Measurements from ENCODE around the gene VAMP8.
A peak's percentile ranks its signal among the peaks of the same experiment; 100 is the strongest.

The VAMP8 gene

DNA sequence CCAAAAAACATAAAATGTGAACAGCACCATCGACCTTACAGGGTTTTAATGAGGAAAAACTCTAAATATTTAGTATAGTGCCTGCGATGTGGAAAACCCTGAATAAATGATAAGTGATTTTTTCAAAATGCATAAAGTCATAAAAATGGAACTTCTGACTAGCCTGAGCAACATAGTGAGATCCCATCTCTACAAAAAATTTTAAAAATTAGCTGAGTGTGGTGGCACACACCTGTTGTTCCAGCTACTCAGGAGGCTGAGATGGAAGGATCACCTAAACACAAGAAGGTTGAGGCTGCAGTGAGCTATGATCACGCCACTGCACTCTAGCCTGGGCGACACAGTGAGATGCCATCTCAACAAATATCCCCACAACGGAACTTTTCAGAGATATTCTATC, 20.3 kb upstream of the VAMP8 start:
- no peak overlapping the region for H3K27ac ChIP-seq
- TF ChIP-seq ZFX (IDR thresholded peaks at IDR 0.05; ENCODE audit: borderline replicate concordance): no peak
- TF ChIP-seq, protein P1, sequence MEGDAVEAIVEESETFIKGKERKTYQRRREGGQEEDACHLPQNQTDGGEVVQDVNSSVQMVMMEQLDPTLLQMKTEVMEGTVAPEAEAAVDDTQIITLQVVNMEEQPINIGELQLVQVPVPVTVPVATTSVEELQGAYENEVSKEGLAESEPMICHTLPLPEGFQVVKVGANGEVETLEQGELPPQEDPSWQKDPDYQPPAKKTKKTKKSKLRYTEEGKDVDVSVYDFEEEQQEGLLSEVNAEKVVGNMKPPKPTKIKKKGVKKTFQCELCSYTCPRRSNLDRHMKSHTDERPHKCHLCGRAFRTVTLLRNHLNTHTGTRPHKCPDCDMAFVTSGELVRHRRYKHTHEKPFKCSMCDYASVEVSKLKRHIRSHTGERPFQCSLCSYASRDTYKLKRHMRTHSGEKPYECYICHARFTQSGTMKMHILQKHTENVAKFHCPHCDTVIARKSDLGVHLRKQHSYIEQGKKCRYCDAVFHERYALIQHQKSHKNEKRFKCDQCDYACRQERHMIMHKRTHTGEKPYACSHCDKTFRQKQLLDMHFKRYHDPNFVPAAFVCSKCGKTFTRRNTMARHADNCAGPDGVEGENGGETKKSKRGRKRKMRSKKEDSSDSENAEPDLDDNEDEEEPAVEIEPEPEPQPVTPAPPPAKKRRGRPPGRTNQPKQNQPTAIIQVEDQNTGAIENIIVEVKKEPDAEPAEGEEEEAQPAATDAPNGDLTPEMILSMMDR (IDR thresholded peaks at IDR 0.05): no peak

DNA sequence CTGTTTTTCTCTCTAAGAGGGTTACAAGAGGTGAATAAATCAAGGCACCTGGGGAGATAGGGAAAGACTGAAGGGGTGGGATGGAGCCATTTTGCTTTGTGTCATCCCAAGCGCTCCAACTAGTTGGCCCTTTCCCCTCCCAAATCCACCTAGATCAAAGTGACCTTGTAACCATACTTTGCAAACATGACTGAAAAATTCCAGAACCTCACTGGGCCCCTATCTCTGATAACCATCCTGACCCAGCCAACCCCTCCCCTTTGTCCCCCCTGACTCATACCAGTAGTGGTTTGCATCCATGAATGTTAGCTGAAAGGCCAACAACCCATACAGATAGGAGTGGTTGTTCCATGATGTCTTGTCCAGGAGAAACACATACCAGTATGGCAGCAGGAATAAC, 19.2 kb upstream of the VAMP8 start:
- H3K27ac ChIP-seq: no peak overlapping the region
- TF ChIP-seq ZFX (IDR thresholded peaks at IDR 0.05; ENCODE audit: borderline replicate concordance): no peak
- TF ChIP-seq, protein P1 (IDR thresholded peaks at IDR 0.05): no peak

DNA sequence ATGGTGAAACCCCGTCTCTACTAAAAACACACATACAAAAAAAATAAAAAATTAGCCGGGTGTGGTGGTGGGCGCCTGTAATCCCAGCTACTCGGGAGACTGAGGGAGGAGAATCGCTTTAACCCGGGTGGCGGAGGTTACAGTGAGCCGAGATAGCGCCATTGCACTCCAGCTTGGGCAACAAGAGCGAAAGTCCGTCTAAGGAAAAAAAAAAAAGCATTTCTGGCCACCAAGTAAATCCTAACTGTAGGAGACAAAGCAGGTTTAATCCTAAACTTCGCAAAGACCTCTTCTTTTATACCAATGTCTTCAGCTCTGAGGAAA, 17.0 kb upstream of the VAMP8 start:
- H3K27ac ChIP-seq: peak overlapping the region; percentile 75; the same call in 1 of the 2 replicates

DNA sequence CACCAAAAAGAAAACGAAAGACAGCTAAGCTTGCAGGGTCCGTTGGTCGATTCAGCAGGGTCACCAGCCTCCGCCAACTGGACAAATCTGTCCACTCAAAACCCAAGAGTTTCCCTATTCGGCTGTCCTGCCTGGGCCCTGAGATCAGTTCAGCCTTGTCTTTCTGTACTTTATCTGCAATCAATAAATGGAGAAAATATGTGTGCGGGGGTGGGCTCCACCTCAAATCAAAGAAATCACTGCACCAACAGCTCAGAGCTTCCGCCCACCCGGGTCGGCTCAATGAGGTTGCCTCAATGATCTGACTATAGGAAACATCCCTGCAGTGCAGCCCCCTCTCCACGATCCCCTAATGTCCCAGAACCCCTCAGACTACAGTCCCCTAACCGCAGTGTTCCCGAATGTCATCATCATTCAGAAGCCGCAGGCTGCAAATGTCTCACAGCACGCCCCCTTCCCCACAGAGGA, 16.5 kb upstream of the VAMP8 start:
- H3K27ac ChIP-seq: peak overlapping the region; percentile 75
- TF ChIP-seq ZFX (IDR thresholded peaks at IDR 0.05; ENCODE audit: borderline replicate concordance): no peak
- TF ChIP-seq, protein P1 (IDR thresholded peaks at IDR 0.05): no peak

DNA sequence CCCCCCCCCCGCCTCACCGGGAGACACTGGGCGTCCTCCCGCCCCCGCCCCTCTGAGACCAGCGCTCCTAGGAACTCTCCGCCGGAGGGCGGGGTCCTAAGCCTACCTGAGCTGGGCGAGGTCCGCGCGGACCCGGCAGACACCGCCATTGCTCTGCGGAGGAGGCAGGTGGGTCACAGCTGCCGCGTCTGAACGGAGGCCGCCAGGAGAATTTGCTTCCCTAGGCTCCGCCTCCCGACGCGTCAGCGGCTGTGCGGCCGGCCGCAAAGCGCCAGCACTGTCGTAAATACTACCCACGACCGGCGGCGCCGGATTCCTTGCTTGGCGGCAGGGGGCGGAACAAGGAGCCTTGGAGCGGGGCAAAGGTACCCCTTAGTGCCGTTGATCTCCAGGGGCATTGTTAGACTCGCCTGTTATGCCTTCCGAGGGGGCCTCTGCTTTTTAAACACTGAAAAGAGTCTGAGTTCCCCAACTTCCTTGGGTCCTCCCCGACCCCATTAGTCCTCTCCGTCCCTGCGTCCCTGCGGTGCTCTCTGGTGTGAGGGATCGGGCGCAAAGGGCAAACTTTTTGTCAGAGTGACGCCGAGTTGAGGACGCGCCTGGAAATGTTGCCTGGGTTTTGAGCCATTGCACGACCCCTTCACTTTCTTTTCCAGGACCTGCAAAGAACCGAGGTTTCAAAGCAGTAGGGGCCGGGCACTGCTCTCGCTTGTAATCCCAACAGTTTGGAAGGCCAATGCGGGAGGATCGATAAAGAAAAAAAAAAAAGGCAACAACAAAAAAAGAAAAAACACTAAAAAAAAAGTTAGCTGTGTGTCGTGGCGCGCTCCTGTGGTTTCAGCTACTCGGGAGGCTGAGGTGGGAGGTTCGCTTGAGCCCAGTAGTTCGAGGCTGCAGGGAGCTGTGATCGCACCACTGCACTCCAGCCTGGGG, 15.8 kb upstream of the VAMP8 start, which contains the start of gene GGCX:
Gene GGCX, minus strand, starts transcription at position 214 of the 933 bp plus-strand sequence. Its CDS starts 65 bp downstream, at position 149.
- TF ChIP-seq ZFX (IDR thresholded peaks at IDR 0.05; ENCODE audit: borderline replicate concordance): no peak
- TF ChIP-seq, protein P1 (IDR thresholded peaks at IDR 0.05): no peak
- H3K27ac ChIP-seq: peak within 1 kb of the TSS; percentile 75

DNA sequence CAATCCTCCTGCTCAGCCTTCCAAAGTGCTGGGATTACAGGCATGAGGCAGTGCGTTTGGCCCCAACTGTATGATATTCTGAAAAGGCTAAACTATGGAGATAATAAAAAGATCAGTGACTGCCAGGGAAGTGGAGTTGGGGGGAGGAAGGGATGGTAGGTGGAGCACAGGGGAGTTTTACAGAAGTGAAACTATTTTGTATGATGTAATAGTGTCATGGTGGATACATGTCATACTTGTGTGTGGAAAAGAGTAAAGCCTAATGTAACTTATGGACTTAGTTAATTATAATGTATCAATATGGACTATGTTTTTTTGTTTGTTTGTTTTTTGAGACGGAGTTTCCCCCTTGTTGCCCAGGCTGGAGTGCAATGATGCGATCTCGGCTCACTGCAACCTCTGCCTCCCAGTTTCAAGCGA, 13.2 kb upstream of the VAMP8 start:
- TF ChIP-seq, protein P1 (IDR thresholded peaks at IDR 0.05): no peak
- no peak for TF ChIP-seq ZFX (IDR thresholded peaks at IDR 0.05; ENCODE audit: borderline replicate concordance)
- H3K27ac ChIP-seq: no peak overlapping the region

DNA sequence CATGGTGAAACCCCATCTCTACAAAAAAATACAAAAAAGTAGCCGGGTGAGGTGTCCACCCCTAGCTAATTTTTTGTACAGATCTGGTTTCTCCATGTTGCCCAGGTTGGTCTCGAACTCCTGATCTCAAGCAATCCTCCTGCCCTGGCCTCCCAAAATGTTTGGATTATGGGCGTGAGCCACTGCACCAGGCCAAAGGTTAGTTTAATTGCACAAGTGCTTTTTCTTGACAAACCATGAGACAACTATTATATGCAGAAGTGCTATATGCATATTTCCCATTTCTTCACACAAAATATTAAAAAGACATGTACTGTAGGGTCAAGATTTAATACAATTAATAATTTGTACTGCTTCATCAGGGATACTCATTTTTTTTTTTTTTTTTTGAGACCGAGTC, 11.1 kb upstream of the VAMP8 start:
- H3K27ac ChIP-seq: no peak overlapping the region
- TF ChIP-seq ZFX (IDR thresholded peaks at IDR 0.05; ENCODE audit: borderline replicate concordance): no peak
- TF ChIP-seq, protein P1 (IDR thresholded peaks at IDR 0.05): no peak

Measured in 22Rv1 (cell line).